Measurements from ENCODE around the gene ACSS1. TPM values are rescaled to one million over a fixed set of nuclear protein-coding genes. Genes with fewer than 3 reads are reported as not detected.

ACSS1 gene
- total and polyA plus RNA-seq, 2 of the 8 experiments (the other 6 are each of a cell fraction or from before 2014, with no cell fraction given) = 2.6 to 3.4 TPM

- Histone ChIP-seq H2AK5ac (ENCODE audit: low read depth, low read length) (no peak overlapping the region), H4K91ac (replicated peaks; ENCODE audit: insufficient read length, low read length) (no peak overlapping the region), H2AFZ (ENCODE audit: low read length) (no peak overlapping the region), H2BK20ac (ENCODE audit: low read length) (no peak overlapping the region), H3K36me3 (ENCODE audit: control insufficient read depth in 2 of 4, insufficient read depth in 4 of 4, low read length in 3 of 4) (no peaks in the 10 kb centered on the region), H4K20me1 (replicated peaks in 1 of 2; ENCODE audit: control insufficient read depth in 1 of 2, insufficient read depth in 2 of 2, low read length in 2 of 2) (no peaks in the 10 kb centered on the region), H3K18ac (ENCODE audit: extremely low read depth, low read length) (no peak overlapping the region), H2BK5ac (ENCODE audit: low read depth, low read length) (no peak overlapping the region), H3K9ac (replicated peaks in 1 of 4; ENCODE audit: extremely low read depth in 1 of 4, low read depth in 3 of 4, low read length in 3 of 4) (no peak overlapping the region), H3K4me2 (ENCODE audit: insufficient read depth in 1 of 2, low read depth in 2 of 2, low read length in 2 of 2) (no peak overlapping the region), H2BK12ac (ENCODE audit: low read depth, low read length) (no peak overlapping the region), H3K27me3 (replicated peaks in 1 of 4; ENCODE audit: control insufficient read depth in 3 of 4, extremely low read depth in 1 of 4, insufficient read depth in 3 of 4, low read length in 3 of 4) (no peaks in the 10 kb centered on the region; a peak in 1 of 7 replicates), H3K4me1 (replicated peaks in 1 of 4; ENCODE audit: control insufficient read depth in 3 of 4, insufficient read depth in 4 of 4, low read length in 3 of 4) (peaks cover 0 to 5% (median 1%) of the 10 kb centered on the region in 4 experiments; a peak in 3 of 7 replicates), H4K5ac (ENCODE audit: insufficient read length, low read depth, low read length) (no peak overlapping the region), H3K4me3 (ENCODE audit: extremely low read depth in 1 of 4, insufficient read depth in 2 of 4, low read depth in 3 of 4, low read length in 4 of 4) (no peak overlapping the region), H3K79me2 (ENCODE audit: control insufficient read depth in 1 of 2, insufficient read depth in 2 of 2, low read length in 2 of 2) (no peaks in the 10 kb centered on the region), H3K79me1 (ENCODE audit: low read depth, low read length) (no peaks in the 10 kb centered on the region), H3K14ac (ENCODE audit: insufficient read length) (no peak overlapping the region), H3K23ac (ENCODE audit: insufficient read length) (no peak overlapping the region), H3K9me3 (ENCODE audit: insufficient read depth in 2 of 2, low read depth in 1 of 2, low read length in 1 of 2) (peaks cover 0 to 5% of the 10 kb centered on the region in 2 experiments; a peak in 1 of 4 replicates), H3K23me2 (ENCODE audit: low read depth, low read length) (no peaks in the 10 kb centered on the region), H2BK15ac (ENCODE audit: low read length) (no peak overlapping the region), H3K27ac (ENCODE audit: low read depth, low read length) (no peak overlapping the region), H2BK120ac (replicated peaks; ENCODE audit: low read depth, low read length) (no peak overlapping the region), H4K8ac (ENCODE audit: extremely low read depth, insufficient read depth, low read length) (no peak overlapping the region), H3K56ac (replicated peaks; ENCODE audit: insufficient read length, low read depth, low read length) (no peak overlapping the region), H3K4ac (replicated peaks; ENCODE audit: insufficient read length, low read depth, low read length) (no peak overlapping the region)
- no peak for TF ChIP-seq SAP30 (IDR thresholded peaks at IDR 0.05; ENCODE audit: insufficient read depth, insufficient replicate concordance, low read length)
- TF ChIP-seq CBX8 (IDR thresholded peaks at IDR 0.05; ENCODE audit: borderline replicate concordance, low read depth, low read length) = no peak
- TF ChIP-seq TAF1 (IDR thresholded peaks at IDR 0.05; ENCODE audit: low read depth, low read length) = no peak
- TF ChIP-seq FOSL1 (IDR thresholded peaks at IDR 0.05; ENCODE audit: insufficient read depth, low read depth, low read length) = no peak
- TF ChIP-seq NRF1 (IDR thresholded peaks at IDR 0.05; ENCODE audit: low read depth, low read length) = no peak
- no peak for TF ChIP-seq ATF3 (IDR thresholded peaks at IDR 0.05; ENCODE audit: insufficient read depth, low read depth, low read length)
- TF ChIP-seq POLR2A (IDR thresholded peaks at IDR 0.05; ENCODE audit: control extremely low read depth in 1 of 2, low read depth in 2 of 2, low read length in 2 of 2) = no peak
- TF ChIP-seq SP2 (IDR thresholded peaks at IDR 0.05; ENCODE audit: low read length) = no peak
- no peak for TF ChIP-seq SIRT6 (IDR thresholded peaks at IDR 0.05; ENCODE audit: low read length)
- WGBS, 2 experiments (ENCODE audit: extremely low coverage in 1 of 2, insufficient coverage in 1 of 2, insufficient read length in 1 of 2, insufficient replicate concordance in 2 of 2, low coverage in 1 of 2, low lambda C conversion rate in 2 of 2, missing lambda C conversion rate in 1 of 2) = 72% methylated on average over 3 of the region's 3 CpGs; no CpG with 5 or more reads in 1 of the 2 experiments
- POLR2A ChIA-PET (ENCODE audit: partially characterized antibody) = interaction anchor here (0.6 to 0.7 kb wide), 2 partner anchors 13 to 599 kb away, joined by 4 read pairs; no protein-coding TSS in a partner anchor
- CTCF ChIA-PET (ENCODE audit: partially characterized antibody) = interaction anchor here (1.1 to 3.1 kb wide), 5 partner anchors 11 to 38 kb away, joined by 3 to 13 read pairs (median 6); no protein-coding TSS in a partner anchor
- DNase-seq (ENCODE audit: low read depth in 1 of 2, low spot score in 2 of 2) = no peak
- no peak for FAIRE-seq
Observed at GRCh38 chr20:25033924-25034300, 24.0 kb downstream of the ACSS1 start.
